GM12878 (cell line): ENCODE data around the gene SCTR.

Source experiments
- BHLHE40 ChIP-seq, 2 experiments: fragments of 450-650 bp in 1 of 2; IDR thresholded peaks; 2 replicates each; pipeline ENCODE4 v1.6.1; 2011 to 2017; ENCODE audit warnings: low read depth in 2 of 2, borderline replicate concordance in 1 of 2, improper control_type of control experiment in 1 of 2, low read length in 1 of 2, mild to moderate bottlenecking in 1 of 2
- EP300 ChIP-seq, 2 experiments: fragments of 150-350 bp in 1 of 2; IDR thresholded peaks; 2 replicates each; pipeline ENCODE4 v1.6.1; 2011 to 2012; ENCODE audit warnings: low read depth in 2 of 2, low read length in 2 of 2, borderline replicate concordance in 1 of 2, improper control_type of control experiment in 1 of 2, inconsistent platforms in 1 of 2; ENCODE audit not compliant: control insufficient read depth in 1 of 2
- GABPA ChIP-seq: IDR thresholded peaks from 2 replicates; pipeline ENCODE4 v1.6.1; 2014; ENCODE audit warnings: antibody characterized with exemption, low read depth, mild to moderate bottlenecking, inconsistent platforms
- PML ChIP-seq: IDR thresholded peaks from 2 replicates; pipeline ENCODE4 v1.6.1; 2012; ENCODE audit warnings: low read length, inconsistent platforms
- POLR2A ChIP-seq: IDR thresholded peaks from 2 replicates; pipeline ENCODE4 v1.6.1; 2011; ENCODE audit warnings: low read depth, mild to moderate bottlenecking, low read length
- TBL1XR1 ChIP-seq: IDR thresholded peaks from 2 replicates; pipeline ENCODE4 v1.6.1; 2012; ENCODE audit warnings: low read depth, low read length, improper control_type of control experiment
- TCF7 ChIP-seq: IDR thresholded peaks from 2 replicates; pipeline ENCODE4 v1.6.1; 2014; ENCODE audit warnings: antibody characterized with exemption, borderline replicate concordance
- TF ChIP-seq, protein P1 (sequence below), 3 experiments: IDR thresholded peaks in 2 of 3; conservative IDR thresholded peaks in 1 of 3; 2 replicates each; pipeline ENCODE4 v1.5.1; 2011; ENCODE audit warnings: low read depth in 3 of 3, low read length in 3 of 3, mild to moderate bottlenecking in 3 of 3, control low read depth in 2 of 3, moderate library complexity in 2 of 3, inconsistent platforms in 1 of 3, mixed read lengths in 1 of 3; ENCODE audit not compliant: control insufficient read depth in 2 of 3, insufficient read depth in 1 of 3; ENCODE audit errors: extremely low read depth in 1 of 3
- TF ChIP-seq, protein P2 (sequence below): fragments of 450-650 bp; IDR thresholded peaks from 2 replicates; pipeline ENCODE4 v1.6.1; 2016; ENCODE audit warnings: mild to moderate bottlenecking, moderate library complexity, borderline replicate concordance

DNA sequence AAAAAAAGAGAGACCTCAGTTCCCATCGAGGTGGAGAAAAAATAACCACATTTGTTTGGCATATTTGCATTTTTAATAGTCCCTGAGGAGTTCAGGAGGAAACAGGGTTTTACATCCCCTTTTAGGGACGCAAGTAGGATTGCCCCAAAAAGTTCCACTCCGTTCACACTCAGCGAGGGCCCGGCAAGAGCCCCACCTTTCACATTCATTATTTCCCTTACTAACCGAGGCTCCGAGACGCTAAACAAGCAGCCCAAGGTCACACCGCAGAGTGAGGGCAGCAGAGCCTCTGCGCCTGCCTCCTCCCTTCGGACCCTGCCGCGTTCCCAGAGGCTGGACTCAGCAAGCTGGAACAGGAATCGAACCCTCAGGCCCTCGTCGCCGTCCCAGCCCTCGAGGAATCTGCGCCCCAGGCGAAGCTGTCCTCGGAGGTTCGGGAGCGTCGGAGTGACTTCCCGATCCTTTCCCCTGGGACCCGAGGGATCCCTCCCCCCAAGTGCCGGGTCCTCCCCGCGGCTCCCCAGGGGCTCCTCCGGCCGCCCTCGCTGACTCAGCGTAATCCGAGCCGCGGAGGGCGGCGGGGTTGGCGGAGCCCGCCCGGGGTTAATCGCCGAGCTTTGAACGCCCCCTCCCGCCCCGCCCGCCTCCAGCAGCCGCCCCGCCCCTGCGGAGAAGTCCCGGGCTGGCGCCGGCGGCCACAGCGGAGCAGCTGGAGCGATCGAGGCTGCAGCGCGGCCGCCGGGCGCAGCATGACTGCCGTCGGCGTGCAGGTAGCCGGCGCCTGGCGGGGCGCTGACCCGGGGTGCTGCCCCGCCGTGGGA lies 92.9 kb downstream of the SCTR start, which contains the start of gene TMEM37:
- peak; percentile 67; the same call in 1 of the 2 replicates for TF ChIP-seq TBL1XR1
- TF ChIP-seq TCF7, result no peak
- TF ChIP-seq EP300 (IDR thresholded peaks at IDR 0.05; ENCODE audit: borderline replicate concordance in 1 of 2, control insufficient read depth in 1 of 2, low read depth in 2 of 2, low read length in 2 of 2), result peak; percentile 81 to 85; a peak in 3 of 4 replicates
- TF ChIP-seq, protein P1, sequence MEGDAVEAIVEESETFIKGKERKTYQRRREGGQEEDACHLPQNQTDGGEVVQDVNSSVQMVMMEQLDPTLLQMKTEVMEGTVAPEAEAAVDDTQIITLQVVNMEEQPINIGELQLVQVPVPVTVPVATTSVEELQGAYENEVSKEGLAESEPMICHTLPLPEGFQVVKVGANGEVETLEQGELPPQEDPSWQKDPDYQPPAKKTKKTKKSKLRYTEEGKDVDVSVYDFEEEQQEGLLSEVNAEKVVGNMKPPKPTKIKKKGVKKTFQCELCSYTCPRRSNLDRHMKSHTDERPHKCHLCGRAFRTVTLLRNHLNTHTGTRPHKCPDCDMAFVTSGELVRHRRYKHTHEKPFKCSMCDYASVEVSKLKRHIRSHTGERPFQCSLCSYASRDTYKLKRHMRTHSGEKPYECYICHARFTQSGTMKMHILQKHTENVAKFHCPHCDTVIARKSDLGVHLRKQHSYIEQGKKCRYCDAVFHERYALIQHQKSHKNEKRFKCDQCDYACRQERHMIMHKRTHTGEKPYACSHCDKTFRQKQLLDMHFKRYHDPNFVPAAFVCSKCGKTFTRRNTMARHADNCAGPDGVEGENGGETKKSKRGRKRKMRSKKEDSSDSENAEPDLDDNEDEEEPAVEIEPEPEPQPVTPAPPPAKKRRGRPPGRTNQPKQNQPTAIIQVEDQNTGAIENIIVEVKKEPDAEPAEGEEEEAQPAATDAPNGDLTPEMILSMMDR (IDR thresholded peaks at IDR 0.05 in 2 of 3, conservative IDR thresholded peaks at IDR 0.05 in 1 of 3; ENCODE audit: control insufficient read depth in 2 of 3, extremely low read depth in 1 of 3, insufficient read depth in 1 of 3, low read depth in 3 of 3, low read length in 3 of 3), result no peak
- TF ChIP-seq POLR2A, result no peak
- TF ChIP-seq PML, result no peak
- TF ChIP-seq BHLHE40 (IDR thresholded peaks at IDR 0.05; ENCODE audit: borderline replicate concordance in 1 of 2, low read depth in 2 of 2, low read length in 1 of 2), result peak in 1 of 2 experiments; percentile 40; a peak in 1 of 4 replicates
- no peak for TF ChIP-seq GABPA
- TF ChIP-seq, protein P2, sequence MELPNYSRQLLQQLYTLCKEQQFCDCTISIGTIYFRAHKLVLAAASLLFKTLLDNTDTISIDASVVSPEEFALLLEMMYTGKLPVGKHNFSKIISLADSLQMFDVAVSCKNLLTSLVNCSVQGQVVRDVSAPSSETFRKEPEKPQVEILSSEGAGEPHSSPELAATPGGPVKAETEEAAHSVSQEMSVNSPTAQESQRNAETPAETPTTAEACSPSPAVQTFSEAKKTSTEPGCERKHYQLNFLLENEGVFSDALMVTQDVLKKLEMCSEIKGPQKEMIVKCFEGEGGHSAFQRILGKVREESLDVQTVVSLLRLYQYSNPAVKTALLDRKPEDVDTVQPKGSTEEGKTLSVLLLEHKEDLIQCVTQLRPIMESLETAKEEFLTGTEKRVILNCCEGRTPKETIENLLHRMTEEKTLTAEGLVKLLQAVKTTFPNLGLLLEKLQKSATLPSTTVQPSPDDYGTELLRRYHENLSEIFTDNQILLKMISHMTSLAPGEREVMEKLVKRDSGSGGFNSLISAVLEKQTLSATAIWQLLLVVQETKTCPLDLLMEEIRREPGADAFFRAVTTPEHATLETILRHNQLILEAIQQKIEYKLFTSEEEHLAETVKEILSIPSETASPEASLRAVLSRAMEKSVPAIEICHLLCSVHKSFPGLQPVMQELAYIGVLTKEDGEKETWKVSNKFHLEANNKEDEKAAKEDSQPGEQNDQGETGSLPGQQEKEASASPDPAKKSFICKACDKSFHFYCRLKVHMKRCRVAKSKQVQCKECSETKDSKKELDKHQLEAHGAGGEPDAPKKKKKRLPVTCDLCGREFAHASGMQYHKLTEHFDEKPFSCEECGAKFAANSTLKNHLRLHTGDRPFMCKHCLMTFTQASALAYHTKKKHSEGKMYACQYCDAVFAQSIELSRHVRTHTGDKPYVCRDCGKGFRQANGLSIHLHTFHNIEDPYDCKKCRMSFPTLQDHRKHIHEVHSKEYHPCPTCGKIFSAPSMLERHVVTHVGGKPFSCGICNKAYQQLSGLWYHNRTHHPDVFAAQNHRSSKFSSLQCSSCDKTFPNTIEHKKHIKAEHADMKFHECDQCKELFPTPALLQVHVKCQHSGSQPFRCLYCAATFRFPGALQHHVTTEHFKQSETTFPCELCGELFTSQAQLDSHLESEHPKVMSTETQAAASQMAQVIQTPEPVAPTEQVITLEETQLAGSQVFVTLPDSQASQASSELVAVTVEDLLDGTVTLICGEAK, result no peak
